A549 (cell line): Measurements from ENCODE around the gene PMVK.

Experiments used
- POLR2A ChIP-seq: IDR thresholded peaks from 2 replicates; pipeline ENCODE4 v1.6.1; 2012; ENCODE audit warnings: mild to moderate bottlenecking, low read length
- TF ChIP-seq, protein P1 (sequence below): IDR thresholded peaks from 2 replicates; pipeline ENCODE4 v1.6.1; 2012

GRCh38 chr1:154940213-154940560, 3.7 kb upstream of the PMVK start:
- no peak for TF ChIP-seq POLR2A
- TF ChIP-seq, protein P1, sequence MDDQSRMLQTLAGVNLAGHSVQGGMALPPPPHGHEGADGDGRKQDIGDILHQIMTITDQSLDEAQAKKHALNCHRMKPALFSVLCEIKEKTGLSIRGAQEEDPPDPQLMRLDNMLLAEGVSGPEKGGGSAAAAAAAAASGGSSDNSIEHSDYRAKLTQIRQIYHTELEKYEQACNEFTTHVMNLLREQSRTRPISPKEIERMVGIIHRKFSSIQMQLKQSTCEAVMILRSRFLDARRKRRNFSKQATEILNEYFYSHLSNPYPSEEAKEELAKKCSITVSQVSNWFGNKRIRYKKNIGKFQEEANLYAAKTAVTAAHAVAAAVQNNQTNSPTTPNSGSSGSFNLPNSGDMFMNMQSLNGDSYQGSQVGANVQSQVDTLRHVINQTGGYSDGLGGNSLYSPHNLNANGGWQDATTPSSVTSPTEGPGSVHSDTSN = no peak
